H1 (cell line): ENCODE results near the gene DPY19L3.

Source experiments
- BRCA1 ChIP-seq: IDR thresholded peaks from 2 replicates; pipeline ENCODE4 v1.6.1; 2012; ENCODE audit warnings: low read depth, low read length, improper control_type of control experiment
- EZH2 ChIP-seq: fragments of 200-600 bp; sonication (generic); IDR thresholded peaks from 2 replicates; pipeline ENCODE4 v1.7.1; 2012; ENCODE audit warnings: low read depth, mild to moderate bottlenecking, moderate library complexity, low read length, inconsistent platforms; ENCODE audit not compliant: severe bottlenecking
- KDM1A ChIP-seq: fragments of 200-600, 300-600 bp; sonication (generic); IDR thresholded peaks from 2 replicates; pipeline ENCODE4 v1.7.1; 2016; ENCODE audit warnings: mild to moderate bottlenecking, low read length, borderline replicate concordance
- MAFK ChIP-seq: IDR thresholded peaks from 2 replicates; pipeline ENCODE4 v1.6.1; 2012; ENCODE audit warnings: low read depth, mild to moderate bottlenecking, improper control_type of control experiment, low read length
- TF ChIP-seq, protein P1 (sequence below), 3 experiments: IDR thresholded peaks; 1 replicate in 2 of 3; 2 replicates in 1 of 3; pipeline versions ENCODE4 v1.5.1 to v1.6.1; 2011; ENCODE audit warnings: low read length in 3 of 3, mild to moderate bottlenecking in 3 of 3, inconsistent platforms in 2 of 3, low read depth in 1 of 3, moderate library complexity in 1 of 3; ENCODE audit not compliant: insufficient read depth in 1 of 3; ENCODE audit errors: control extremely low read depth in 1 of 3

- TF ChIP-seq KDM1A, result no peak
- TF ChIP-seq, protein P1, sequence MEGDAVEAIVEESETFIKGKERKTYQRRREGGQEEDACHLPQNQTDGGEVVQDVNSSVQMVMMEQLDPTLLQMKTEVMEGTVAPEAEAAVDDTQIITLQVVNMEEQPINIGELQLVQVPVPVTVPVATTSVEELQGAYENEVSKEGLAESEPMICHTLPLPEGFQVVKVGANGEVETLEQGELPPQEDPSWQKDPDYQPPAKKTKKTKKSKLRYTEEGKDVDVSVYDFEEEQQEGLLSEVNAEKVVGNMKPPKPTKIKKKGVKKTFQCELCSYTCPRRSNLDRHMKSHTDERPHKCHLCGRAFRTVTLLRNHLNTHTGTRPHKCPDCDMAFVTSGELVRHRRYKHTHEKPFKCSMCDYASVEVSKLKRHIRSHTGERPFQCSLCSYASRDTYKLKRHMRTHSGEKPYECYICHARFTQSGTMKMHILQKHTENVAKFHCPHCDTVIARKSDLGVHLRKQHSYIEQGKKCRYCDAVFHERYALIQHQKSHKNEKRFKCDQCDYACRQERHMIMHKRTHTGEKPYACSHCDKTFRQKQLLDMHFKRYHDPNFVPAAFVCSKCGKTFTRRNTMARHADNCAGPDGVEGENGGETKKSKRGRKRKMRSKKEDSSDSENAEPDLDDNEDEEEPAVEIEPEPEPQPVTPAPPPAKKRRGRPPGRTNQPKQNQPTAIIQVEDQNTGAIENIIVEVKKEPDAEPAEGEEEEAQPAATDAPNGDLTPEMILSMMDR (IDR thresholded peaks at IDR 0.05; ENCODE audit: control extremely low read depth in 1 of 3, insufficient read depth in 1 of 3, low read depth in 1 of 3, low read length in 3 of 3), result no peak
- no peak for TF ChIP-seq MAFK
- no peak for TF ChIP-seq BRCA1
- TF ChIP-seq EZH2, result no peak
These were observed 42.4 kb upstream of the DPY19L3 start for GRCh38 chr19:32363175-32363574.
